Thyroid gland (tissue), 4 donors: ENCODE data around the gene CH25H. TPM values are rescaled to one million over a fixed set of nuclear protein-coding genes. Genes with fewer than 3 reads are reported as not detected.

ENCODE experiments used
- DNase-seq, 2 donors: peaks; one replicate each; pipeline ENCODE4 v3.0.0-alpha.2; 2019
- H3K27ac ChIP-seq, 3 donors: fragments of 200-600 bp; sonication (generic); 1 replicate in 2 of 3; 2 replicates in 1 of 3; pipeline ENCODE4 v1.5.1; 2016 to 2019; ENCODE audit warnings: mild to moderate bottlenecking in 1 of 3, moderate library complexity in 1 of 3
- H3K27me3 ChIP-seq: fragments of 200-600 bp; sonication (generic); one replicate; pipeline ENCODE4 v1.5.1; 2019
- H3K36me3 ChIP-seq, 2 donors: fragments of 200-600 bp; sonication (generic); one replicate each; pipeline ENCODE4 v1.5.1; 2016 to 2019
- H3K4me1 ChIP-seq, 2 donors: fragments of 200-600 bp; sonication (generic); one replicate each; pipeline ENCODE4 v1.5.1; 2017 to 2019
- H3K4me3 ChIP-seq, 3 donors: fragments of 200-600 bp; sonication (generic); replicated peaks in 1 of 3; 1 replicate in 2 of 3; 2 replicates in 1 of 3; pipeline ENCODE4 v1.5.1; 2016; ENCODE audit warnings: mild to moderate bottlenecking in 1 of 3
- H3K9me3 ChIP-seq: fragments of 200-600 bp; sonication (generic); one replicate; pipeline ENCODE4 v1.5.1; 2017
- CTCF ChIP-seq, 6 experiments: fragments of 200-600 bp in 3 of 6; fragments of 450-650 bp in 3 of 6; sonication (generic) in 3 of 6; IDR thresholded peaks; one replicate each; pipeline ENCODE4 v1.5.1; 2016 to 2019; ENCODE audit warnings: antibody characterized with exemption in 6 of 6, mild to moderate bottlenecking in 2 of 6, inconsistent platforms in 1 of 6, moderate library complexity in 1 of 6
- POLR2A ChIP-seq, 2 donors: fragments of 450-650 bp; IDR thresholded peaks; one replicate each; pipeline ENCODE4 v1.6.1; 2017; ENCODE audit warnings: antibody characterized with exemption in 2 of 2, mild to moderate bottlenecking in 2 of 2, moderate library complexity in 1 of 2
- WGBS, 2 donors: methylation state at CpG; one replicate each; pipeline ENCODE4 v1.1.5; 2017; 5-methylcytosine and 5-hydroxymethylcytosine counted together
- intact Hi-C: fragments of 100-400 bp; cut with DNase I; formaldehyde crosslinking; loops from one replicate; pipeline ENCODE4 v1.15.1; 2023
- total RNA-seq, 4 donors: library from RNA; depleted of rRNA; stranded (reverse); fragments of >200 nt; gene quantifications; one replicate each; pipeline ENCODE4 v1.2.3, GENCODE V29; 2016

CH25H gene
- total RNA-seq, 4 donors from 2014 or later: 0.44 to 6.3 (median 3.4) TPM; not detected in 1

- 91 to 94% methylated on average over 5 of the region's 5 CpGs for WGBS, 2 donors
- peaks cover 3 to 10% of the 10 kb centered on the region in 2 donors for H3K4me1 ChIP-seq
- H3K4me3 ChIP-seq: no peak overlapping the region
- DNase-seq: no peak
- intact Hi-C loops: no loop called here
- no peaks in the 10 kb centered on the region for H3K36me3 ChIP-seq
- TF ChIP-seq CTCF (IDR thresholded peaks at IDR 0.05): no peak
- no peak for TF ChIP-seq POLR2A (IDR thresholded peaks at IDR 0.05)
- H3K27me3 ChIP-seq: no peaks in the 10 kb centered on the region
- H3K27ac ChIP-seq: no peak overlapping the region
- no peaks in the 10 kb centered on the region for H3K9me3 ChIP-seq
Observed at GRCh38 chr10:89238956-89239644, 32.0 kb upstream of the CH25H start.

- Histone ChIP-seq H3K4me1 (peaks cover 3 to 10% of the 10 kb centered on the region in 2 donors), H3K36me3 (no peaks in the 10 kb centered on the region), H3K4me3 (no peak overlapping the region), H3K27me3 (no peaks in the 10 kb centered on the region), H3K9me3 (no peaks in the 10 kb centered on the region), H3K27ac (no peak overlapping the region)
- intact Hi-C loops: no loop called here
- no peak for DNase-seq
- no peak for TF ChIP-seq POLR2A (IDR thresholded peaks at IDR 0.05)
- no peak for TF ChIP-seq CTCF (IDR thresholded peaks at IDR 0.05)
Observed at GRCh38 chr10:89237849-89238248, 30.7 kb upstream of the CH25H start.

- no peaks in the 10 kb centered on the region for H3K27me3 ChIP-seq
- H3K4me1 ChIP-seq: peaks cover under 1 to 3% of the 10 kb centered on the region in 2 donors
- no peak overlapping the region for H3K4me3 ChIP-seq
- H3K27ac ChIP-seq: no peak overlapping the region
- H3K9me3 ChIP-seq: no peaks in the 10 kb centered on the region
- intact Hi-C loops: no loop called here
- TF ChIP-seq CTCF (IDR thresholded peaks at IDR 0.05) (no peak), POLR2A (IDR thresholded peaks at IDR 0.05) (no peak)
- no peaks in the 10 kb centered on the region for H3K36me3 ChIP-seq
- WGBS, 2 donors: 88 to 91% methylated on average over 4 of the region's 4 CpGs
- DNase-seq: no peak
Observed at GRCh38 chr10:89236226-89236797, 29.2 kb upstream of the CH25H start.

GRCh38 chr10:89235073-89235798 lies 28.1 kb upstream of the CH25H start:
- Histone ChIP-seq H3K27me3 (no peaks in the 10 kb centered on the region), H3K36me3 (no peaks in the 10 kb centered on the region), H3K4me3 (no peak overlapping the region), H3K27ac (no peak overlapping the region), H3K9me3 (no peaks in the 10 kb centered on the region), H3K4me1 (peaks cover 0 to 3% of the 10 kb centered on the region in 2 donors)
- TF ChIP-seq CTCF (IDR thresholded peaks at IDR 0.05) (no peak), POLR2A (IDR thresholded peaks at IDR 0.05) (no peak)
- 64 to 81% methylated on average over 12 of the region's 12 CpGs for WGBS, 2 donors
- intact Hi-C loops: no loop called here
- DNase-seq: peak; percentile 36 to 60

GRCh38 chr10:89233033-89233432 lies 25.9 kb upstream of the CH25H start:
- peaks cover 0 to 3% of the 10 kb centered on the region in 2 donors for H3K4me1 ChIP-seq
- H3K27ac ChIP-seq: no peak overlapping the region
- no peaks in the 10 kb centered on the region for H3K27me3 ChIP-seq
- H3K4me3 ChIP-seq: no peak overlapping the region
- TF ChIP-seq POLR2A (IDR thresholded peaks at IDR 0.05) (no peak), CTCF (IDR thresholded peaks at IDR 0.05) (no peak)
- no peaks in the 10 kb centered on the region for H3K36me3 ChIP-seq
- WGBS, 2 donors: 77 to 84% methylated on average over 2 of the region's 2 CpGs
- no peak for DNase-seq
- no peaks in the 10 kb centered on the region for H3K9me3 ChIP-seq
- intact Hi-C loops: no loop called here
